Endothelial cell of umbilical vein (primary cell): Measurements from ENCODE around the gene MAP6.

Experiments
- EZH2 ChIP-seq: IDR thresholded peaks from 2 replicates; pipeline ENCODE4 v1.6.1; 2012; ENCODE audit warnings: borderline replicate concordance, low read depth, mild to moderate bottlenecking, moderate library complexity, low read length, inconsistent platforms; ENCODE audit not compliant: severe bottlenecking
- FOS ChIP-seq: IDR thresholded peaks from 2 replicates; pipeline ENCODE4 v1.6.1; 2011; ENCODE audit warnings: mild to moderate bottlenecking, low read length, moderate library complexity, borderline replicate concordance; ENCODE audit not compliant: insufficient read depth
- GATA2 ChIP-seq: IDR thresholded peaks from 2 replicates; pipeline ENCODE4 v1.7.0; 2011; ENCODE audit warnings: low read depth, mild to moderate bottlenecking, moderate library complexity, mixed read lengths, low read length; ENCODE audit not compliant: insufficient read length, insufficient read depth
- JUN ChIP-seq: IDR thresholded peaks from 2 replicates; pipeline ENCODE4 v1.6.1; 2011; ENCODE audit warnings: borderline replicate concordance, low read depth; ENCODE audit not compliant: insufficient read length, insufficient read depth
- MYC ChIP-seq: IDR thresholded peaks from one replicate; pipeline ENCODE4 v1.6.1; 2011; ENCODE audit warnings: mild to moderate bottlenecking, low read depth, low read length
- POLR2A ChIP-seq: IDR thresholded peaks from 2 replicates; pipeline ENCODE4 v1.6.1; 2012; ENCODE audit warnings: low read depth, mild to moderate bottlenecking, control low read depth, low read length
- POLR2AphosphoS5 ChIP-seq: IDR thresholded peaks from 2 replicates; pipeline ENCODE4 v1.6.1; 2012; ENCODE audit warnings: low read depth, mild to moderate bottlenecking, control low read depth, low read length, moderate library complexity; ENCODE audit not compliant: insufficient read depth
- TF ChIP-seq, protein P1 (sequence below), 2 donors: IDR thresholded peaks; 1 replicate in 1 of 2; 2 replicates in 1 of 2; pipeline ENCODE4 v1.5.1; 2011; ENCODE audit warnings: low read length in 2 of 2, mild to moderate bottlenecking in 2 of 2, moderate library complexity in 2 of 2, control low read depth in 1 of 2, inconsistent platforms in 1 of 2, low read depth in 1 of 2; ENCODE audit not compliant: insufficient read depth in 1 of 2; ENCODE audit errors: extremely low read depth in 1 of 2
- TF ChIP-seq, protein P2 (sequence below): IDR thresholded peaks from 2 replicates; pipeline ENCODE4 v1.6.1; 2011; ENCODE audit not compliant: insufficient read depth, insufficient read length

DNA sequence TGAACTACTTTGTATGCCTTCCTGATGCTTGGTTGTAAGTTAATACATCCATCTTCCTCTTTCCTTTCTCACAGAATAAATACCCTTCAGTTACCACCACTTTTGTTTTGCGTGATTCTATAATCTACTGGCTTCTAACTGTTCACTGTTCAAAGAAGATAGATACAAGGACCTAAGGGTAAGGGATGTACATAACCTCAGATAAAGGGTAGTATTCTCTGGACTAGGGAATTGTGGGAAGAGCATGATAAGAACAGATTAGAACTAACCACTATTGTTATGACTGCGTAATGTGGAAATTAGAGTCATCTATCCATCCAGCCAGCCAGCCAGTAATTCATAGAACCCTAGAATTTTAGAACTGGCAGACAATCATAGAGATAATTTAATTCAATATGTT lies 36.4 kb downstream of the MAP6 start:
- TF ChIP-seq, protein P1, sequence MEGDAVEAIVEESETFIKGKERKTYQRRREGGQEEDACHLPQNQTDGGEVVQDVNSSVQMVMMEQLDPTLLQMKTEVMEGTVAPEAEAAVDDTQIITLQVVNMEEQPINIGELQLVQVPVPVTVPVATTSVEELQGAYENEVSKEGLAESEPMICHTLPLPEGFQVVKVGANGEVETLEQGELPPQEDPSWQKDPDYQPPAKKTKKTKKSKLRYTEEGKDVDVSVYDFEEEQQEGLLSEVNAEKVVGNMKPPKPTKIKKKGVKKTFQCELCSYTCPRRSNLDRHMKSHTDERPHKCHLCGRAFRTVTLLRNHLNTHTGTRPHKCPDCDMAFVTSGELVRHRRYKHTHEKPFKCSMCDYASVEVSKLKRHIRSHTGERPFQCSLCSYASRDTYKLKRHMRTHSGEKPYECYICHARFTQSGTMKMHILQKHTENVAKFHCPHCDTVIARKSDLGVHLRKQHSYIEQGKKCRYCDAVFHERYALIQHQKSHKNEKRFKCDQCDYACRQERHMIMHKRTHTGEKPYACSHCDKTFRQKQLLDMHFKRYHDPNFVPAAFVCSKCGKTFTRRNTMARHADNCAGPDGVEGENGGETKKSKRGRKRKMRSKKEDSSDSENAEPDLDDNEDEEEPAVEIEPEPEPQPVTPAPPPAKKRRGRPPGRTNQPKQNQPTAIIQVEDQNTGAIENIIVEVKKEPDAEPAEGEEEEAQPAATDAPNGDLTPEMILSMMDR (IDR thresholded peaks at IDR 0.05; ENCODE audit: extremely low read depth in 1 of 2, insufficient read depth in 1 of 2, low read depth in 1 of 2, low read length in 2 of 2) = no peak
- TF ChIP-seq EZH2 = no peak
- no peak for TF ChIP-seq POLR2AphosphoS5
- TF ChIP-seq, protein P2, sequence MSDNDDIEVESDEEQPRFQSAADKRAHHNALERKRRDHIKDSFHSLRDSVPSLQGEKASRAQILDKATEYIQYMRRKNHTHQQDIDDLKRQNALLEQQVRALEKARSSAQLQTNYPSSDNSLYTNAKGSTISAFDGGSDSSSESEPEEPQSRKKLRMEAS = no peak
- TF ChIP-seq POLR2A = no peak
- no peak for TF ChIP-seq JUN
- TF ChIP-seq MYC = no peak
- no peak for TF ChIP-seq FOS
- no peak for TF ChIP-seq GATA2
